CD4-positive, alpha-beta memory T cell (primary cell): ENCODE measurements around the gene CEP72. TPM values are rescaled to one million over a fixed set of nuclear protein-coding genes. Genes with fewer than 3 reads are reported as not detected.

Source experiments
- CTCF ChIA-PET: fragments of 350-600 bp; sonication (Branson Sonifier 250); formaldehyde crosslinking; loops from one replicate; lab custom pipeline; 2021; ENCODE audit warnings: inconsistent platforms; ENCODE audit not compliant: partially characterized antibody; lab: Charles Lee
- POLR2A ChIA-PET: fragments of 350-600 bp; sonication (Branson Sonifier 250); formaldehyde crosslinking; loops from one replicate; lab custom pipeline; 2021; ENCODE audit not compliant: partially characterized antibody; lab: Charles Lee
- DNase-seq, 5 donors: peaks; one replicate each; pipeline versions ENCODE4 v3.0.0 to v3.0.0-alpha.2; 2020 to 2022; ENCODE audit warnings: mixed read lengths in 1 of 5
- H3K27ac ChIP-seq: one replicate; pipeline ENCODE4 v1.7.0; 2013; ENCODE audit warnings: low read depth, low read length
- H3K27me3 ChIP-seq: 2 replicates; pipeline ENCODE4 v1.7.0; 2013; ENCODE audit warnings: mild to moderate bottlenecking, low read length, moderate library complexity; ENCODE audit not compliant: insufficient read depth
- H3K36me3 ChIP-seq: 2 replicates; pipeline ENCODE4 v1.7.0; 2013; ENCODE audit warnings: mild to moderate bottlenecking, low read length, moderate library complexity; ENCODE audit not compliant: insufficient read depth
- H3K4me1 ChIP-seq: 2 replicates; pipeline ENCODE4 v1.7.0; 2013; ENCODE audit warnings: mild to moderate bottlenecking, low read length, moderate library complexity; ENCODE audit not compliant: insufficient read depth
- H3K4me3 ChIP-seq, 2 donors: one replicate each; pipeline ENCODE4 v1.7.0; 2013; ENCODE audit warnings: low read length in 2 of 2, mild to moderate bottlenecking in 1 of 2
- H3K9me3 ChIP-seq, 2 donors: one replicate each; pipeline ENCODE4 v1.7.0; 2013; ENCODE audit warnings: low read length in 2 of 2, control low read depth in 1 of 2; ENCODE audit not compliant: control insufficient read depth in 1 of 2
- H3K27ac Mint-ChIP-seq, 7 donors: one replicate each; pipeline ENCODE4 v1.8.0; 2020 to 2021; ENCODE audit warnings: mixed read lengths in 7 of 7, mild to moderate bottlenecking in 6 of 7, inconsistent platforms in 3 of 7, moderate library complexity in 3 of 7
- H3K27me3 Mint-ChIP-seq, 2 donors: one replicate each; pipeline ENCODE4 v1.8.0; 2020 to 2021; ENCODE audit warnings: mixed read lengths in 2 of 2
- H3K36me3 Mint-ChIP-seq, 2 donors: one replicate each; pipeline ENCODE4 v1.8.0; 2020 to 2021; ENCODE audit warnings: mixed read lengths in 2 of 2, inconsistent platforms in 1 of 2, mild to moderate bottlenecking in 1 of 2
- H3K4me1 Mint-ChIP-seq, 4 donors: one replicate each; pipeline ENCODE4 v1.8.0; 2020 to 2021; ENCODE audit warnings: mixed read lengths in 4 of 4, mild to moderate bottlenecking in 1 of 4
- H3K4me3 Mint-ChIP-seq, 8 donors: one replicate each; pipeline ENCODE4 v1.8.0; 2020 to 2021; ENCODE audit warnings: mixed read lengths in 8 of 8, mild to moderate bottlenecking in 7 of 8, moderate library complexity in 6 of 8, inconsistent platforms in 3 of 8
- H3K9me3 Mint-ChIP-seq, 8 donors: one replicate each; pipeline ENCODE4 v1.8.0; 2020 to 2021; ENCODE audit warnings: mixed read lengths in 8 of 8, mild to moderate bottlenecking in 5 of 8, inconsistent platforms in 3 of 8, moderate library complexity in 1 of 8
- intact Hi-C: fragments of 100-400 bp; cut with micrococcal nuclease; formaldehyde crosslinking; loops from one replicate; pipeline ENCODE4 v1.15.1; 2023
- polyA plus RNA-seq, 2 donors: library from polyadenylated mRNA; unstranded; fragments of 300-500 nt; fragmentation: Illumina TruSeq; gene quantifications; one replicate each; pipeline ENCODE4 v1.2.3, GENCODE V29; 2021
- total RNA-seq, 2 experiments: library from RNA; stranded (reverse); gene quantifications; one replicate each; pipeline ENCODE4 v1.2.3, GENCODE V29; 2021

CEP72 gene
- total and polyA plus RNA-seq, 4 experiments from 2014 or later: 2.5 to 28.0 (median 16.2) TPM

GRCh38 chr5:633501-633955, 21.4 kb downstream of the CEP72 start:
- H3K27me3 Mint-ChIP-seq: no peaks in the 10 kb centered on the region
- intact Hi-C loops: no loop called here
- H3K27ac Mint-ChIP-seq: no peak overlapping the region
- Histone ChIP-seq H3K9me3 (no peaks in the 10 kb centered on the region), H3K27me3 (no peaks in the 10 kb centered on the region), H3K4me3 (no peak overlapping the region), H3K36me3 (peaks cover 16% of the 10 kb centered on the region), H3K4me1 (no peaks in the 10 kb centered on the region), H3K27ac (no peak overlapping the region)
- peaks cover 40 to 43% of the 10 kb centered on the region in 2 donors for H3K36me3 Mint-ChIP-seq
- CTCF ChIA-PET: no interaction called here
- DNase-seq: no peak
- peaks cover 0 to 6% (median 0%) of the 10 kb centered on the region in 8 donors for H3K9me3 Mint-ChIP-seq
- no peaks in the 10 kb centered on the region for H3K4me1 Mint-ChIP-seq
- H3K4me3 Mint-ChIP-seq: no peak overlapping the region
- POLR2A ChIA-PET: no interaction called here

DNA sequence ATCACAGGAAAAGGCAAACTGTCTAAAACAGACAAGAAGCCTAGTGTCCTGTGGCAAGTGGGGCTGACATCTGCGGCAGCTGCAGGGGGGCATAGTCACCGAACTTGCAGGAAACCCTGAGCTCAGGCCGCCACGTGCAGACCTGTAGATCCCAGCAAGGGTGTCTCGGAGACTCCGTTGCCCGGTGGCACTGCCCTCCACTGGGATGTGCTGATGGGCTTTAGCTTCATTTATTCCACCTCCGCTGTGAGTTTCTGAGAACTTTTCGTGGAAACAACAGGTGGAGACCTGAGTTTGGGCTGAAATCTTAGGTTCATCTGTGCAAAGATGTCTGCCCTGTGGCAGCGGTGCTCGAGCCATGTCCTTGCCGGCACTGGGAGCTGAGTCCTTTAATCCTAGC, 22.1 kb downstream of the CEP72 start:
- Histone ChIP-seq H3K27me3 (no peaks in the 10 kb centered on the region), H3K27ac (no peak overlapping the region), H3K4me1 (no peaks in the 10 kb centered on the region), H3K4me3 (no peak overlapping the region), H3K9me3 (no peaks in the 10 kb centered on the region), H3K36me3 (peaks cover 16% of the 10 kb centered on the region)
- peaks cover 0 to 6% (median 0%) of the 10 kb centered on the region in 8 donors for H3K9me3 Mint-ChIP-seq
- DNase-seq: no peak
- no peak overlapping the region for H3K27ac Mint-ChIP-seq
- peaks cover 40 to 43% of the 10 kb centered on the region in 2 donors for H3K36me3 Mint-ChIP-seq
- ChIA-PET CTCF (no interaction called here), POLR2A (no interaction called here)
- H3K4me1 Mint-ChIP-seq: no peaks in the 10 kb centered on the region
- intact Hi-C loops: no loop called here
- H3K27me3 Mint-ChIP-seq: no peaks in the 10 kb centered on the region
- H3K4me3 Mint-ChIP-seq: no peak overlapping the region

DNA sequence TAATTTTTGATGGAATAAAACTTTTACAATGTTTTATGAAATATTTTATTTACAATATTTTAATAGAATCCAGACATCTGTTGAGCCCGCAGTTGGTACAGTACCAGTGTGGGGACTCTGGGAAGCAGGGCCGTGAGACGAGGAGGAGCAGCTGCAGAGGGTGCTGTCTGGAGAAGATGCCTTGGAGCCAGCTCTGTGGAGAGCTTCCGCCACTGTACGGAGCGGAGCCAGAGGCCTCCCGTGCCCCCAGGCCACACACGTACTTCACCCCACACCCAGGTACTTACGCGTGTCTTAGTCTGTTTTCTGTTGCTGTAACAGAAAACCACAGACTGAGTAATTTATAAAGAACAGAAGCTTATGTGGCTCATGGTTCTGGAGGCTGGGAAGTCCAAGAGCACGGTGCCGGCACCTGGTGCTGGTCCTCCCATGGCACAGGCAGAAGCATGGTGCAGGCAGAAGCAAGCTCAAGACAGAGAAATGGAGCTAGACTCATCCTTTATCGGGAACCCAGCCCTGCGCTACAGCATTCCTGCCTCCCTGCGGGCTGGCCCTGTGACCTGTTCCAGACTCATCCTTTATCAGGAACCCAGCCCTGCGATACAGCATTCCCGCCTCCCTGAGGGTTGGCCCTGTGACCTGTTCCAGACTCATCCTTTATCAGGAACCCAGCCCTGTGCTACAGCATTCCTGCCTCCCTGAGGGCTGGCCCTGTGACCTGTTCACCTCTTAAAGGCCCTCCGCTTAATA, 23.3 kb downstream of the CEP72 start:
- Mint-ChIP-seq H3K4me1 (no peaks in the 10 kb centered on the region), H3K27me3 (no peaks in the 10 kb centered on the region), H3K36me3 (peaks cover 47% of the 10 kb centered on the region in 2 donors), H3K9me3 (peaks cover 0 to 6% (median 0%) of the 10 kb centered on the region in 8 donors), H3K4me3 (no peak overlapping the region), H3K27ac (no peak overlapping the region)
- no peaks in the 10 kb centered on the region for H3K4me1 ChIP-seq
- ChIA-PET POLR2A (no interaction called here), CTCF (no interaction called here)
- H3K27me3 ChIP-seq: no peaks in the 10 kb centered on the region
- peaks cover 21% of the 10 kb centered on the region for H3K36me3 ChIP-seq
- no peak overlapping the region for H3K4me3 ChIP-seq
- H3K9me3 ChIP-seq: no peaks in the 10 kb centered on the region
- intact Hi-C loops: no loop called here
- no peak overlapping the region for H3K27ac ChIP-seq
- no peak for DNase-seq

DNA sequence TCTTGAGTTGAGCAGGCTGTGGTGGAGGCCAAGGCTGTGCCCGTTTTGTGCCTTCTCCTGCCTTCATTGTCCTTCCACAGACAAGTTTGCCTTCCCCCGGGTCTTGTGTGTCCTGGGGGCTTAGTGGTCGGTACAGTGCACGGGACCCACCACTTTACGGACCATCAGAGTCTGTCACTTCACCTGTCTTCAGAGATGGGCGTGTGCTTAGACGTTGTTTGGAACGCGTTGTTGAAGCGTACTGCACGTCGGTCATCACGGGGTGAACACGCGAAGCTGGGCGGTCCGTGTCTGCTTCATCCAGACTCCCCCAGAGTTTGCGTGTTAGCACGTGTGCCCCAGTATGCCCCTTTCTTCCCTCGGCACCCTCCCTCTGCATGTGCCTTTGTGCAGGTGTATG, 24.8 kb downstream of the CEP72 start:
- peaks cover 51 to 57% of the 10 kb centered on the region in 2 donors for H3K36me3 Mint-ChIP-seq
- no peaks in the 10 kb centered on the region for H3K4me1 ChIP-seq

DNA sequence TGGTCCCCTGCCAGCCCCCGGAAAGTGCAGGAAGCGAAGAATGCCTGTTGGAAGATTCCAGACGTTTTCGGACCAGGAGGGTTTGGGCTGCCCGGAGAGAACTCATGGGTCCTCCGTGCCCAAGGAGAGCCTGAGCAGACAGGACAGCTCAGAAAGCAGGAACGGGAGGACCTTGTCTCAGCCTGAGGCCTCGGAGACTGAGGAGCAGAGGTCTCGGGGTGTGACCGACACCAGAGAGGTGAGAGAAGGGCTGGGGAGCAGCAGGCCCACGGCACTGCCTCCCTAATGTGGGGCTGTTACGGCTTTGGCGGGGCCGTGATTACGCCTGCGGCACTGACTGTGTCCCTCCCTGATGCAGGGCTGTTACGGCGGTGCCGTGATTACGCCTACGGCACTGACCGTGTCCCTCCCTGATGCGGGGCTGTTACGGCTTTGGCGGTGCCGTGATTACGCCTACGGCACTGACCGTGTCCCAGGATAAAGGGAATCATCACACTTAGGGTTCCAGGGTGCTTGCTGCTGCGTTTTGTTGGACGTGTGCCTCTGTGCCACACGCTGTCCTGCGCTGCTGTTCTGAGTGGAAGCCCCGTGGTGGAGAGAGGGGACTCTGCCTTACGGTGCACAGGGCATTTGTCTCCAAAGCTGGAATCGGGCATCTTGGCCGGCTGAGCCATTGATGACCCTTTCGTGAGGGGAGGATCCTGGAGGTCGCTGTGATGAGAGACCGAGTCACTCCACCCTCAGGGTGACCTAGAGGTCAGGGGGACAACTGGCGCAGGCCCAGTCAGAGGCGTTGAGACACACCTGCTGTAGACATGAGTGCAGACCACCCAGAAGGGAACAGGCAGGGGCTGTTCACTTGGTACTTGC, 25.7 kb downstream of the CEP72 start:
- H3K4me3 ChIP-seq: no peak overlapping the region
- DNase-seq: no peak
- H3K9me3 Mint-ChIP-seq: peaks cover 0 to 6% (median 0%) of the 10 kb centered on the region in 8 donors
- H3K36me3 Mint-ChIP-seq: peaks cover 51 to 57% of the 10 kb centered on the region in 2 donors
- H3K36me3 ChIP-seq: peaks cover 25% of the 10 kb centered on the region
- no peak overlapping the region for H3K27ac Mint-ChIP-seq
- no peaks in the 10 kb centered on the region for H3K4me1 Mint-ChIP-seq
- intact Hi-C loops: no loop called here
- ChIA-PET CTCF (no interaction called here), POLR2A (no interaction called here)
- no peak overlapping the region for H3K27ac ChIP-seq
- H3K27me3 Mint-ChIP-seq: no peaks in the 10 kb centered on the region
- H3K4me3 Mint-ChIP-seq: no peak overlapping the region
- no peaks in the 10 kb centered on the region for H3K27me3 ChIP-seq
- H3K9me3 ChIP-seq: no peaks in the 10 kb centered on the region
- no peaks in the 10 kb centered on the region for H3K4me1 ChIP-seq

More for the DNA sequence above, 24.8 kb downstream of the CEP72 start:
- H3K27me3 ChIP-seq: no peaks in the 10 kb centered on the region
- H3K27ac ChIP-seq: no peak overlapping the region
- ChIA-PET POLR2A (no interaction called here), CTCF (no interaction called here)
- Mint-ChIP-seq H3K27ac (no peak overlapping the region), H3K9me3 (peaks cover 0 to 6% (median 0%) of the 10 kb centered on the region in 8 donors), H3K27me3 (no peaks in the 10 kb centered on the region), H3K4me1 (no peaks in the 10 kb centered on the region), H3K4me3 (no peak overlapping the region)
- no peak for DNase-seq
- H3K9me3 ChIP-seq: no peaks in the 10 kb centered on the region
- no peak overlapping the region for H3K4me3 ChIP-seq
- intact Hi-C loops: no loop called here
- peaks cover 25% of the 10 kb centered on the region for H3K36me3 ChIP-seq

- Histone ChIP-seq H3K36me3 (peaks cover 25% of the 10 kb centered on the region), H3K4me3 (no peak overlapping the region), H3K9me3 (no peaks in the 10 kb centered on the region), H3K27me3 (no peaks in the 10 kb centered on the region), H3K4me1 (no peaks in the 10 kb centered on the region), H3K27ac (no peak overlapping the region)
- Mint-ChIP-seq H3K36me3 (peaks cover 52 to 58% of the 10 kb centered on the region in 2 donors), H3K9me3 (peaks cover 0 to 6% (median 0%) of the 10 kb centered on the region in 8 donors), H3K4me3 (no peak overlapping the region), H3K4me1 (no peaks in the 10 kb centered on the region), H3K27ac (no peak overlapping the region), H3K27me3 (no peaks in the 10 kb centered on the region)
- intact Hi-C loops: no loop called here
- DNase-seq: no peak
- CTCF ChIA-PET: no interaction called here
- POLR2A ChIA-PET: no interaction called here
Measured at GRCh38 chr5:638501-639252, 26.5 kb downstream of the CEP72 start.

DNA sequence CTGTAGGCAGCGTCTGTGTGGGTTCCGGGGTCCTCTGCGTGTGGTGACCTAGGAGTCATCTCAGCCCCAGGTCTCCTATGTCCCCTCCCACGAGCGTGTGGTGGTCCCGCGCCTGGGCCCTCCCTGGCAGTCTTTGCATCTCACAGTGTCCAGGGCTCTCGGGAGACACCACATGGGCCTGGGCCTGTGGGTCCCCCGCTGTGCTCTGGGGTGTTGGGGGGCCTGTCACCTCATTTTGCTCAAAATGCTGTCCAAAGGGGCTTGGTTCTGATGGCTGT, 27.1 kb downstream of the CEP72 start:
- Histone ChIP-seq H3K9me3 (no peaks in the 10 kb centered on the region), H3K4me1 (no peaks in the 10 kb centered on the region), H3K27me3 (no peaks in the 10 kb centered on the region), H3K4me3 (no peak overlapping the region), H3K36me3 (peaks cover 25% of the 10 kb centered on the region), H3K27ac (no peak overlapping the region)
- Mint-ChIP-seq H3K4me3 (no peak overlapping the region), H3K4me1 (peaks cover 0 to 1% (median 0%) of the 10 kb centered on the region in 4 donors), H3K27me3 (no peaks in the 10 kb centered on the region), H3K27ac (no peak overlapping the region), H3K9me3 (peaks cover 0 to 6% (median 0%) of the 10 kb centered on the region in 8 donors), H3K36me3 (peaks cover 50 to 58% of the 10 kb centered on the region in 2 donors)
- no peak for DNase-seq
- ChIA-PET POLR2A (no interaction called here), CTCF (no interaction called here)
- intact Hi-C loops: no loop called here
